Measurements from ENCODE around the gene DNAH12.

DNA sequence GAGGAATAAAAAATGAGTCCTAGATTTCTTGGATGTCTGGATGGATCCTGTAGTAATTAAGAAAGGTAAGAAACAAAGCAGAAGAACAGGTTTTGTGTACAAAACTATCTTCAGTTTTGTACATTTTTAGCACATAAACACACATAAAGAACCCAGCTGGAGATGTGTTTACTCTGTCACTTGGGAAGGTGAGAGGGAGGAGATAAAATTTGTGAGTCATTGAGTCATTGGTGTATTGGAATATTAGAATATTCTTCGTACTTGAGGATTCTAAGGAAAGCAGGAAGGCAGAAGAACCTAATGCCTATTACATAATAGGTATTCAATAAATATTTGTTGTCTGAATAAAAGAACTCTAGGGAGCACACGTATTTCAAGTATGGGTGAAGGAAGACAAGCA, 299.2 kb downstream of the DNAH12 start:
- TF ChIP-seq CTCF (IDR thresholded peaks at IDR 0.05) (no peak), ZFX (IDR thresholded peaks at IDR 0.05; ENCODE audit: borderline replicate concordance) (no peak)

All from 22Rv1 (cell line).